SK-N-SH (cell line): ENCODE measurements around the gene DYNC1LI2. TPM values are rescaled to one million over a fixed set of nuclear protein-coding genes. Genes with fewer than 3 reads are reported as not detected.

Experiments used
- CTCF ChIA-PET: fragments of 300-600, 350-600 bp; formaldehyde crosslinking; extraction: SDS; loops from one replicate; lab custom pipeline; 2021; lab: Yijun Ruan, JAX
- POLR2A ChIA-PET: fragments of 350-600 bp; sonication (Branson Sonifier 250); formaldehyde crosslinking; extraction: SDS; loops from one replicate; lab custom pipeline; 2020; ENCODE audit warnings: antibody characterized with exemption, inconsistent platforms; lab: Yijun Ruan, JAX
- DNase-seq: peaks from one replicate; pipeline ENCODE4 v3.0.0; 2012
- H2AFZ ChIP-seq: fragments of 200-600 bp; sonication (generic); 2 replicates; pipeline ENCODE4 v1.8.1; 2016; ENCODE audit warnings: antibody characterized with exemption, mild to moderate bottlenecking, low read depth
- H3F3A ChIP-seq: fragments of 200-600 bp; sonication (generic); replicated peaks from 2 replicates; pipeline ENCODE3; 2016; ENCODE audit warnings: antibody characterized with exemption, mild to moderate bottlenecking; ENCODE audit not compliant: insufficient read depth
- H3K27ac ChIP-seq, 2 experiments: fragments of 200-500 bp in 1 of 2; fragments of 200-600 bp in 1 of 2; sonication (Bioruptor generic) in 1 of 2; sonication (generic), shearing (Covaris generic) in 1 of 2; 2 replicates each; pipeline versions ENCODE4 v1.5.1 to v1.6.1; 2014 to 2016; ENCODE audit warnings: low read depth in 2 of 2, inconsistent platforms in 1 of 2, low read length in 1 of 2, mild to moderate bottlenecking in 1 of 2, mixed read lengths in 1 of 2
- H3K27me3 ChIP-seq: fragments of 200-600 bp; sonication (generic), shearing (Covaris generic); 2 replicates; pipeline ENCODE4 v1.6.1; 2016; ENCODE audit warnings: mixed run types; ENCODE audit not compliant: insufficient read depth
- H3K36me3 ChIP-seq, 2 experiments: fragments of 200-500 bp in 1 of 2; fragments of 200-600 bp in 1 of 2; sonication (Bioruptor generic) in 1 of 2; sonication (generic) in 1 of 2; replicated peaks in 1 of 2; 2 replicates each; pipeline versions ENCODE3 to v1.5.1; 2014 to 2016; ENCODE audit warnings: low read length in 1 of 2, mild to moderate bottlenecking in 1 of 2; ENCODE audit not compliant: insufficient read depth in 2 of 2, control insufficient read depth in 1 of 2
- H3K4me1 ChIP-seq, 2 experiments: fragments of 200-500 bp in 1 of 2; fragments of 200-600 bp in 1 of 2; sonication (Bioruptor generic) in 1 of 2; sonication (generic), shearing (Covaris generic) in 1 of 2; 2 replicates each; pipeline versions ENCODE4 v1.5.1 to v1.6.1; 2014 to 2016; ENCODE audit warnings: low read depth in 1 of 2, low read length in 1 of 2, mixed run types in 1 of 2; ENCODE audit not compliant: insufficient read depth in 2 of 2, control insufficient read depth in 1 of 2
- H3K4me2 ChIP-seq: fragments of 200-600 bp; sonication (generic), shearing (Covaris generic); 2 replicates; pipeline ENCODE4 v1.6.1; 2017; ENCODE audit warnings: mixed run types
- H3K4me3 ChIP-seq, 2 experiments: fragments of 200-500 bp in 1 of 2; fragments of 200-600 bp in 1 of 2; sonication (Bioruptor generic) in 1 of 2; sonication (generic), shearing (Covaris generic) in 1 of 2; 2 replicates each; pipeline versions ENCODE4 v1.5.1 to v1.8.1; 2014 to 2016; ENCODE audit warnings: low read depth in 2 of 2, inconsistent platforms in 1 of 2, low read length in 1 of 2, mild to moderate bottlenecking in 1 of 2, mixed read lengths in 1 of 2, moderate library complexity in 1 of 2
- H3K79me2 ChIP-seq: fragments of 200-600 bp; sonication (generic); 2 replicates; pipeline ENCODE4 v1.8.1; 2017; ENCODE audit warnings: mild to moderate bottlenecking; ENCODE audit not compliant: insufficient read depth
- H3K9ac ChIP-seq: fragments of 200-600 bp; sonication (generic); 2 replicates; pipeline ENCODE4 v1.6.1; 2017; ENCODE audit warnings: mixed run types
- H3K9me2 ChIP-seq: fragments of 200-600 bp; sonication (generic); 2 replicates; pipeline ENCODE4 v1.6.1; 2017; ENCODE audit warnings: mixed run types
- H3K9me3 ChIP-seq: fragments of 200-600 bp; sonication (generic); 2 replicates; pipeline ENCODE4 v1.6.1; 2017; ENCODE audit warnings: mixed run types, mild to moderate bottlenecking, moderate library complexity
- H4K20me1 ChIP-seq: fragments of 200-600 bp; sonication (generic); 2 replicates; pipeline ENCODE4 v1.6.1; 2017; ENCODE audit warnings: mild to moderate bottlenecking, mixed run types; ENCODE audit not compliant: insufficient read depth
- CHD2 ChIP-seq: fragments of 150-350 bp; IDR thresholded peaks from 2 replicates; pipeline ENCODE4 v1.6.1; 2018; ENCODE audit warnings: low read length; ENCODE audit not compliant: partially characterized antibody
- EZH2phosphoT487 ChIP-seq: fragments of 200-600 bp; sonication (generic); IDR thresholded peaks from 2 replicates; pipeline ENCODE4 v1.6.1; 2017; ENCODE audit warnings: low read depth, mixed run types, mild to moderate bottlenecking, antibody characterized with exemption, moderate library complexity, borderline replicate concordance
- FOSL2 ChIP-seq: IDR thresholded peaks from 2 replicates; pipeline ENCODE4 v1.4.0; 2012; ENCODE audit warnings: low read depth, mild to moderate bottlenecking, moderate library complexity, borderline replicate concordance
- FOXM1 ChIP-seq: IDR thresholded peaks from 2 replicates; pipeline ENCODE4 v1.4.0; 2012; ENCODE audit warnings: low read depth, mild to moderate bottlenecking
- IRF3 ChIP-seq: fragments of 150-350 bp; IDR thresholded peaks from 2 replicates; pipeline ENCODE4 v1.6.1; 2016; ENCODE audit warnings: mild to moderate bottlenecking, low read depth, low read length
- JUND ChIP-seq: IDR thresholded peaks from 2 replicates; pipeline ENCODE4 v1.4.0; 2012
- MAX ChIP-seq: IDR thresholded peaks from 2 replicates; pipeline ENCODE4 v1.4.0; 2012; ENCODE audit warnings: low read depth
- MEF2A ChIP-seq: IDR thresholded peaks from 2 replicates; pipeline ENCODE4 v1.4.0; 2012; ENCODE audit warnings: low read depth, borderline replicate concordance
- MXI1 ChIP-seq: IDR thresholded peaks from 2 replicates; pipeline ENCODE4 v1.6.1; 2012; ENCODE audit warnings: mild to moderate bottlenecking, low read depth, low read length, improper control_type of control experiment
- NFIC ChIP-seq: IDR thresholded peaks from 2 replicates; pipeline ENCODE4 v1.4.0; 2012; ENCODE audit warnings: borderline replicate concordance
- NRF1 ChIP-seq: IDR thresholded peaks from 2 replicates; pipeline ENCODE4 v1.6.1; 2012; ENCODE audit warnings: low read depth, mild to moderate bottlenecking, low read length
- POLR2AphosphoS5 ChIP-seq: IDR thresholded peaks from 2 replicates; pipeline ENCODE4 v1.6.1; 2012; ENCODE audit warnings: low read depth, low read length
- RAD21 ChIP-seq: IDR thresholded peaks from 2 replicates; pipeline ENCODE4 v1.6.1; 2012; ENCODE audit warnings: mild to moderate bottlenecking, low read length
- RFX5 ChIP-seq: IDR thresholded peaks from 2 replicates; pipeline ENCODE4 v1.6.1; 2012; ENCODE audit warnings: mild to moderate bottlenecking, improper control_type of control experiment, low read length
- RXRA ChIP-seq: IDR thresholded peaks from 2 replicates; pipeline ENCODE4 v1.4.0; 2012; ENCODE audit warnings: low read depth, mild to moderate bottlenecking, borderline replicate concordance
- SMC3 ChIP-seq: IDR thresholded peaks from 2 replicates; pipeline ENCODE4 v1.6.1; 2012; ENCODE audit warnings: low read depth, low read length, improper control_type of control experiment
- TAF1 ChIP-seq: IDR thresholded peaks from 2 replicates; pipeline ENCODE4 v1.6.1; 2012; ENCODE audit warnings: low read depth, mild to moderate bottlenecking, low read length, moderate library complexity, borderline replicate concordance
- TEAD4 ChIP-seq: IDR thresholded peaks from 2 replicates; pipeline ENCODE4 v1.4.0; 2012; ENCODE audit warnings: mild to moderate bottlenecking, borderline replicate concordance; ENCODE audit not compliant: insufficient read depth
- USF2 ChIP-seq: fragments of 150-350 bp; IDR thresholded peaks from 2 replicates; pipeline ENCODE4 v1.6.1; 2017; ENCODE audit warnings: antibody characterized with exemption, low read length, low read depth, borderline replicate concordance
- ZBTB33 ChIP-seq: IDR thresholded peaks from 2 replicates; pipeline ENCODE4 v1.4.0; 2012; ENCODE audit warnings: low read depth, borderline replicate concordance
- WGBS: methylation state at CpG from one replicate; pipeline ENCODE4 v1.1.6; 2017; ENCODE audit warnings: low lambda C conversion rate; 5-methylcytosine and 5-hydroxymethylcytosine counted together
- polyA plus RNA-seq, 3 experiments: library from polyadenylated mRNA; depleted of rRNA; stranded (reverse); fragments of >200 nt; gene quantifications; 2 replicates each; pipeline ENCODE4 v1.2.3, GENCODE V29; 2012

DYNC1LI2 gene
- polyA plus RNA-seq, 1 of the 3 experiments (the other 2 are of a cell fraction), result 33.1 TPM

- TF ChIP-seq TAF1, result no peak
- TF ChIP-seq IRF3, result no peak
- no peak for TF ChIP-seq RAD21
- TF ChIP-seq ZBTB33, result no peak
Measured at GRCh38 chr16:66741169-66741900, 10.1 kb downstream of the DYNC1LI2 start (continued).

- Histone ChIP-seq H3K4me3 (no peak overlapping the region), H3K79me2 (peaks cover 87% of the 10 kb centered on the region), H2AFZ (no peak overlapping the region), H3K36me3 (peaks cover 47 to 68% of the 10 kb centered on the region in 2 experiments), H3K4me1 (peaks cover 10 to 15% of the 10 kb centered on the region in 2 experiments; a peak in 3 of 4 replicates), H3K4me2 (0 out of 2 replicates have a peak overlapping the region, but pooled peaks have one; percentile 39), H3K9me2 (no peaks in the 10 kb centered on the region), H3K27ac (peak overlapping the region; percentile 3 to 75; a peak in 2 of 4 replicates), H3K27me3 (no peaks in the 10 kb centered on the region), H4K20me1 (peaks cover 75% of the 10 kb centered on the region), H3F3A (peaks cover 29% of the 10 kb centered on the region), H3K9ac (no peak overlapping the region; the same call in 1 of the 2 replicates), H3K9me3 (no peaks in the 10 kb centered on the region)
- WGBS, result 81% methylated on average over 2 of the region's 2 CpGs
- ChIA-PET POLR2A (no interaction called here), CTCF (interaction anchor here (0.7 to 7.4 kb wide), 23 partner anchors 8 to 133 kb away, joined by 3 to 68 read pairs (median 4); partner anchors contain the start of genes DYNC1LI2 and NAE1)
- no peak for TF ChIP-seq MEF2A
- no peak for TF ChIP-seq RAD21
- TF ChIP-seq NRF1, result no peak
- no peak for TF ChIP-seq RFX5
- TF ChIP-seq CHD2, result no peak
- TF ChIP-seq FOSL2, result no peak
- no peak for TF ChIP-seq SMC3
- TF ChIP-seq RXRA, result no peak
- no peak for TF ChIP-seq USF2
- TF ChIP-seq FOXM1, result no peak
- TF ChIP-seq MAX, result no peak
- no peak for TF ChIP-seq MXI1
- TF ChIP-seq JUND, result no peak
- TF ChIP-seq TAF1, result no peak
- TF ChIP-seq EZH2phosphoT487, result no peak
- TF ChIP-seq NFIC, result no peak
- no peak for TF ChIP-seq TEAD4
- TF ChIP-seq POLR2AphosphoS5, result no peak
- no peak for DNase-seq
Measured at GRCh38 chr16:66740533-66740932, 10.9 kb downstream of the DYNC1LI2 start.
